AG08396 (cell line): ENCODE results near the gene CFAP54.

Source experiments
- DNase-seq: peaks from one replicate; pipeline ENCODE4 v3.0.0; 2012; ENCODE audit warnings: low spot score, mixed read lengths

The CFAP54 gene

GRCh38 chr12:96749999-96750398 lies 260.6 kb downstream of the CFAP54 start:
- no peak for DNase-seq

- no peak for DNase-seq
Measured at GRCh38 chr12:96751626-96752025, 262.2 kb downstream of the CFAP54 start.

GRCh38 chr12:96752211-96752610 lies 262.8 kb downstream of the CFAP54 start:
- no peak for DNase-seq

- peak; percentile 7 for DNase-seq
Measured at GRCh38 chr12:96766232-96766631, 276.9 kb downstream of the CFAP54 start.

GRCh38 chr12:96769400-96769799 lies 280.0 kb downstream of the CFAP54 start:
- no peak for DNase-seq

- no peak for DNase-seq
Measured at GRCh38 chr12:96770219-96771102, 281.1 kb downstream of the CFAP54 start.

- DNase-seq: no peak
Measured at GRCh38 chr12:96773031-96773430, 283.7 kb downstream of the CFAP54 start.

- DNase-seq: no peak
Measured at GRCh38 chr12:96774496-96775256, 285.3 kb downstream of the CFAP54 start.

- no peak for DNase-seq
Measured at GRCh38 chr12:96776908-96777307, 287.5 kb downstream of the CFAP54 start.

GRCh38 chr12:96780330-96780729 lies 291.0 kb downstream of the CFAP54 start:
- DNase-seq: no peak

- DNase-seq: no peak
Measured at GRCh38 chr12:96786791-96787190, 297.4 kb downstream of the CFAP54 start.

- no peak for DNase-seq
Measured at GRCh38 chr12:96803969-96804368, 314.6 kb downstream of the CFAP54 start.

- no peak for DNase-seq
Measured at GRCh38 chr12:96806272-96806671, 316.9 kb downstream of the CFAP54 start.

- no peak for DNase-seq
Measured at GRCh38 chr12:96807741-96808140, 318.4 kb downstream of the CFAP54 start.

- no peak for DNase-seq
Measured at GRCh38 chr12:96808587-96808986, 319.2 kb downstream of the CFAP54 start.

GRCh38 chr12:96809522-96809921 lies 320.1 kb downstream of the CFAP54 start:
- DNase-seq: no peak

- DNase-seq: no peak
Measured at GRCh38 chr12:96810057-96810456, 320.7 kb downstream of the CFAP54 start.

- DNase-seq: no peak
Measured at GRCh38 chr12:96810477-96810876, 321.1 kb downstream of the CFAP54 start.

- peak; percentile 26 for DNase-seq
Measured at GRCh38 chr12:96811083-96811482, 321.7 kb downstream of the CFAP54 start.

- no peak for DNase-seq
Measured at GRCh38 chr12:96812153-96812552, 322.8 kb downstream of the CFAP54 start.

- DNase-seq: no peak
Measured at GRCh38 chr12:96814200-96814599, 324.8 kb downstream of the CFAP54 start.

GRCh38 chr12:96821592-96821991 lies 332.2 kb downstream of the CFAP54 start:
- DNase-seq: no peak

- DNase-seq: no peak
Measured at GRCh38 chr12:96822641-96823040, 333.3 kb downstream of the CFAP54 start.
